ENCODE measurements around the gene ABHD17A. TPM values are rescaled to one million over a fixed set of nuclear protein-coding genes. Genes with fewer than 3 reads are reported as not detected.
A peak's percentile ranks its signal among the peaks of the same experiment; 100 is the strongest.

The ABHD17A gene
- total and polyA plus RNA-seq, 8 donors: 21.1 to 71.0 (median 25.6) TPM

DNA sequence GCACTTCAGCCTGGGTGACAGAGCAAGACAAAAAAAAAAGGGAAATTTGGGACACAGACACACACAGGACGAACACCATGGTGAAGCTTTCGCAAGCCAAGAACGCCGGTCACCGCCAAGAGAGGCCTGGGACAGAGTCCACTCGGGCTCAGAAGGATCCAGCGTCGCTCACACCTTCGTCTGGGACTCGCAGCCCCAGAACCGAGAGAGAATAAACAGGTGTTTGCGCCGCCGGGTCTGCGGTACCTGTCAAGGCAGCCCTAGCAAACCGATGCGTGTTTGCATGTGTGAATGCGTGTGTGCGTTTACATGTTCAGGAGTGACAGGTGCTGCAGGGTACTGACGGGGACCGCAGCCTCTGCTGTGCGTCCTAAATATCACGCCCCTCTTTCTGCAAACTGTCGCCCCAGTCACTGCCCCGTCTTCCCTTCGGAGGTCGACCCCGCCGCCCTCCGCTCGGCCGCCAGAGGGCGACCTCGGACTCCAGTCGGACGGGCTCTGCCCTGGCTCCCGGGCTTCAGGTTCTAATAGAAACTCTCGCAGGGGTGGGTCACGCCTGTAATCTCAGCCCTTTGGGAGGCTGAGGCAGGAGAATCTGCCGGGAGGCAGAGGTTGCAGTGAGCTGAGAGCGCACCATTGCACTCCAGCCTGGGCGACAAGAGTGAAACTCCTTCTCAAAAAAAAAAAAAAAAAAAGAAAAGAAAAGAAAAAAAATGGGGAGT lies 43.9 kb upstream of the ABHD17A start:
- Histone ChIP-seq H3K4me1 (peaks cover 0 to 4% (median 0%) of the 10 kb centered on the region in 3 donors), H3K27ac (no peak overlapping the region), H3K36me3 (peaks cover 0 to 5% (median 0%) of the 10 kb centered on the region in 3 donors), H3K27me3 (no peaks in the 10 kb centered on the region), H3K9me3 (no peaks in the 10 kb centered on the region), H3K4me3 (peak overlapping the region in 2 of 4 donors; percentile 28 to 46)
- ATAC-seq (peak; percentile 94 to 98 (median 96)), FAIRE-seq (no peak), DNase-seq (peak; percentile 61 to 95 (median 82))
- TF ChIP-seq, protein P1, sequence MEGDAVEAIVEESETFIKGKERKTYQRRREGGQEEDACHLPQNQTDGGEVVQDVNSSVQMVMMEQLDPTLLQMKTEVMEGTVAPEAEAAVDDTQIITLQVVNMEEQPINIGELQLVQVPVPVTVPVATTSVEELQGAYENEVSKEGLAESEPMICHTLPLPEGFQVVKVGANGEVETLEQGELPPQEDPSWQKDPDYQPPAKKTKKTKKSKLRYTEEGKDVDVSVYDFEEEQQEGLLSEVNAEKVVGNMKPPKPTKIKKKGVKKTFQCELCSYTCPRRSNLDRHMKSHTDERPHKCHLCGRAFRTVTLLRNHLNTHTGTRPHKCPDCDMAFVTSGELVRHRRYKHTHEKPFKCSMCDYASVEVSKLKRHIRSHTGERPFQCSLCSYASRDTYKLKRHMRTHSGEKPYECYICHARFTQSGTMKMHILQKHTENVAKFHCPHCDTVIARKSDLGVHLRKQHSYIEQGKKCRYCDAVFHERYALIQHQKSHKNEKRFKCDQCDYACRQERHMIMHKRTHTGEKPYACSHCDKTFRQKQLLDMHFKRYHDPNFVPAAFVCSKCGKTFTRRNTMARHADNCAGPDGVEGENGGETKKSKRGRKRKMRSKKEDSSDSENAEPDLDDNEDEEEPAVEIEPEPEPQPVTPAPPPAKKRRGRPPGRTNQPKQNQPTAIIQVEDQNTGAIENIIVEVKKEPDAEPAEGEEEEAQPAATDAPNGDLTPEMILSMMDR (IDR thresholded peaks at IDR 0.05): peak; percentile 86 to 93 (median 88)
- intact Hi-C loops (cut with DNase I): no loop called here
- 3 to 4% methylated on average over 42 of the region's 42 CpGs for WGBS, 2 donors

DNA sequence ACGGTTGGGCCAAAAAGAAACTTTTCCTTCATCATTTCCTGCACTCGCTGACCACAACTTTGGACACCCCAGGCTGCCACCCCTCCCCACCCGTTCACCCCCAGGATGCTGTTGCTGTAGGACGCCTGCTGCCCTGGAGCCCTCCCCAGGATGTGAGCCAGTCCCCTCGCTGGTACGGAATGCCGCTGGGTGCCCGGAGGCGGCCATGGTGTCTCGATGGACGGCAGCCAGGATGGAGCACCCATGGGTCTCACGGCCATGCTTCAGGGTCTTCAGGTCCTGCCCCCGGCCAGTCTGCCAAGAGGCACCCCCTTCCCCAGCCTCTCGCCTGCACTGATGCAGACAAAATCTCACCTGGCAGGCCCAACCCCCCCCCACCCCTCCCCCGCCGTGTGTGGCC lies 40.2 kb upstream of the ABHD17A start:
- intact Hi-C loops (cut with DNase I): no loop called here
- ATAC-seq (no peak), FAIRE-seq (no peak), DNase-seq (no peak)
- no peaks in the 10 kb centered on the region for H3K9me3 ChIP-seq
- TF ChIP-seq, protein P1 (IDR thresholded peaks at IDR 0.05): no peak
- WGBS, 2 donors: 86 to 91% methylated on average over 16 of the region's 16 CpGs
- H3K27me3 ChIP-seq: no peaks in the 10 kb centered on the region
- no peak overlapping the region for H3K27ac ChIP-seq
- H3K4me1 ChIP-seq: peaks cover 0 to 4% (median 0%) of the 10 kb centered on the region in 3 donors
- H3K36me3 ChIP-seq: peaks cover 0 to 31% (median 7%) of the 10 kb centered on the region in 3 donors
- no peak overlapping the region for H3K4me3 ChIP-seq

DNA sequence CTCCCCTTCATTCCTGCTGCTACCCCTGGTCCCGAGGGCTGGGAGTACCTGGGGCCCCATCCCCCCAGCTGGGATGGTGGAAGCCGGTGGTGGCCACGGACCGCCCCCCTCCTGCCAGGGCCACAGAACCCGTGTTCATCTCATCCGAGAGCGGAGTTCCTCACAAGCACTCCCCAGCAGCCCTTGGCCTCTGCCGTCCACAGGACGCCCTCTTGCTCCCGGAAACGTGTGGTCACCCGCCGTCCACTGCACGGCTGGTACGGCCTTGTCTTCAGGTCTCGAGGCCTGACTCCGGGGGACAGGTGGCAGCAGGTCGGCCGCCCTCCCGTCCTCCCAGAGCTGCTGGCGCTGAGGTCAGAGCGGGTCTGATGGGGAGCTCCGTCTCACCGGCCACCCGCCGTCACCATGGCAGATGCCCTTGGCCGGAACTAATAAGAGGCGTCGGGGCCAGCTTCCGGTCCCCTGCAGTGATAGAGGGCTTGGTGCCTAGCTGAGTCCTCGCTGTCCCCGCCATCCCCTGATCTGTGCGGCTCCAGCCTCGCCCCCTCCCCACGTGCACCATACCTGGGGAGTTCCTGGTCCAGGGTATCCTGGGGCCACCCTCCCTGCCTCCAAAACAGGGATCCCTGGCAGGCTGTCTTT lies 39.1 kb upstream of the ABHD17A start:
- H3K9me3 ChIP-seq: no peaks in the 10 kb centered on the region
- no peaks in the 10 kb centered on the region for H3K4me1 ChIP-seq
- intact Hi-C loops (cut with DNase I): no loop called here
- no peaks in the 10 kb centered on the region for H3K27me3 ChIP-seq
- TF ChIP-seq, protein P1 (IDR thresholded peaks at IDR 0.05): no peak
- peak in 1 of 6 donors; percentile 70 for DNase-seq
- no peak overlapping the region for H3K27ac ChIP-seq
- WGBS, 2 donors: 93 to 95% methylated on average over 35 of the region's 35 CpGs
- no peak overlapping the region for H3K4me3 ChIP-seq
- peaks cover 0 to 42% (median 9%) of the 10 kb centered on the region in 3 donors for H3K36me3 ChIP-seq
- ATAC-seq: no peak
- no peak for FAIRE-seq

DNA sequence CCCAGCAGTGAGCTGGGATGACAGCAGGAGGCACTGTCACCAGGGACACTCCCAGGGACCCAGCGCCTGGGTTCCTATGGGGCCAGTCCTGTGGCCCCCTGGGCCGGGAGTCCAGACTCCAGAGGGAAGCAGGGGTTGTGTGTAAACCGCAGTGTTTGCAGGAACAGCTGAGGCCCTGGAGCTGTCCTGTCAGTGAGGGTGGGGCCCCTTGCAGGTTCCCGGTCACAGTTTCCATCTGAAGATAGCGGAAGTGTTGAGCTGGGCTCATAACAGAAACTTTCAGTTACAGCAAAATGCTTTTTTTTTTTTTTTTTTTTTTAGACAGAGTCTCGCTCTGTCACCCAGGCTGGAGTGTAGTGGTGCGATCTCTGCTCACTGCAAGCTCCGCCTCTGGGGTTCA lies 38.0 kb upstream of the ABHD17A start:
- Histone ChIP-seq H3K36me3 (peaks cover 0 to 53% (median 14%) of the 10 kb centered on the region in 3 donors), H3K27ac (no peak overlapping the region), H3K4me1 (no peaks in the 10 kb centered on the region), H3K4me3 (no peak overlapping the region), H3K27me3 (no peaks in the 10 kb centered on the region), H3K9me3 (no peaks in the 10 kb centered on the region)
- DNase-seq (no peak), ATAC-seq (peak in 2 of 4 donors; percentile 27 to 50), FAIRE-seq (no peak)
- intact Hi-C loops (cut with DNase I): no loop called here
- 91 to 95% methylated on average over 6 to 8 of the region's 8 CpGs for WGBS, 2 donors
- TF ChIP-seq, protein P1 (IDR thresholded peaks at IDR 0.05): no peak

DNA sequence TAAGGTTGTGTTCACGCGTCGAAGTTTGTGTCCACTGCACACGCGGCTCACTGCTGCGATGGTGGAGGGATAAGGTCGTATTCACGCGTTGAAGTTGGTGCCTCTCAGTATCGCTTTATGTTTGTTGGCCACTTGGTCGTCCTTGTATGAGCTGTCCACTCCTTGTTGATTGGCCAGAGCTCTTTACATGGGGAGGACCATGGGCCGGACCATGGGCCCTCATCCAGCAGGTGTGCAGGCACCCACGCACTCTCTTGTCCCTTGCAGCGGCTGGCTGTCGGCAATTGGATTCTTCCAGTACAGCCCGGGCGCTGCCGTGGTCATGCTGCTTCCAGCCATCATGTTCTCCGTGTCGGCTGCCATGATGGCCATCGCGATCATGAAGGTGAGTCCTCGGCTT lies 37.5 kb upstream of the ABHD17A start:
- peaks cover 0 to 58% (median 19%) of the 10 kb centered on the region in 3 donors for H3K36me3 ChIP-seq
- DNase-seq: no peak
- H3K4me1 ChIP-seq: no peaks in the 10 kb centered on the region
- intact Hi-C loops (cut with DNase I): no loop called here
- H3K27ac ChIP-seq: no peak overlapping the region
- ATAC-seq: no peak
- WGBS, 2 donors: 94 to 97% methylated on average over 23 of the region's 23 CpGs
- no peaks in the 10 kb centered on the region for H3K9me3 ChIP-seq
- FAIRE-seq: no peak
- TF ChIP-seq, protein P1 (IDR thresholded peaks at IDR 0.05): no peak
- no peaks in the 10 kb centered on the region for H3K27me3 ChIP-seq
- no peak overlapping the region for H3K4me3 ChIP-seq

Data from pancreas (tissue), 10 donors.